ENCODE measurements around the gene TRPC4AP.

- TF ChIP-seq CTCF (conservative IDR thresholded peaks at IDR 0.05; ENCODE audit: low read length) = no peak
- TF ChIP-seq EZH2phosphoT487 (IDR thresholded peaks at IDR 0.05; ENCODE audit: borderline replicate concordance) = no peak
Observed at GRCh38 chr20:35101620-35102019, 9.0 kb upstream of the TRPC4AP start.

Data from Loucy (cell line).